Left lung (tissue), 10 donors: ENCODE results near the gene CXCL10. TPM values are rescaled to one million over a fixed set of nuclear protein-coding genes. Genes with fewer than 3 reads are reported as not detected.

Source experiments
- ATAC-seq: fragments of 200-7000 bp; cut with Tn5 transposase; one replicate; pipeline ENCODE4 v1.9.1; 2020; ENCODE audit warnings: moderate library complexity
- DNase-seq, 4 donors: peaks; one replicate each; pipeline ENCODE4 v3.0.0-alpha.2; 2013 to 2020
- H3K27ac ChIP-seq, 2 donors: fragments of 200-600 bp; sonication (generic) in 1 of 2; one replicate each; pipeline versions ENCODE4 v1.5.0 to v1.8.0; 2020 to 2021
- H3K27me3 ChIP-seq, 2 donors: fragments of 200-600 bp; sonication (generic) in 1 of 2; one replicate each; pipeline versions ENCODE4 v1.5.0 to v1.8.0; 2020 to 2021
- H3K36me3 ChIP-seq, 2 donors: fragments of 200-600 bp; sonication (generic) in 1 of 2; one replicate each; pipeline versions ENCODE4 v1.5.0 to v1.8.0; 2020 to 2021
- H3K4me1 ChIP-seq, 2 donors: fragments of 200-600 bp; one replicate each; pipeline ENCODE4 v1.8.0; 2021
- H3K4me3 ChIP-seq, 2 donors: fragments of 200-600 bp; sonication (generic) in 1 of 2; one replicate each; pipeline versions ENCODE4 v1.5.0 to v1.8.0; 2020 to 2021; ENCODE audit warnings: mild to moderate bottlenecking in 1 of 2
- H3K9me3 ChIP-seq, 2 donors: fragments of 200-600 bp; sonication (generic) in 1 of 2; one replicate each; pipeline versions ENCODE4 v1.5.0 to v1.8.0; 2020 to 2021
- CTCF ChIP-seq, 2 donors: fragments of 200-600 bp; sonication (generic) in 1 of 2; IDR thresholded peaks; one replicate each; pipeline versions ENCODE4 v1.5.0 to v1.8.0; 2021; ENCODE audit warnings: antibody characterized with exemption in 2 of 2
- intact Hi-C, 2 donors: fragments of 100-400 bp; cut with DNase I; formaldehyde crosslinking; loops; one replicate each; pipeline versions ENCODE4 v1.11.2 to v1.14.2; 2022
- polyA plus RNA-seq, 6 donors: library from polyadenylated mRNA; unstranded; fragments of 120-200 nt; gene quantifications; one replicate each; pipeline ENCODE4 v1.2.1, GENCODE V29; 2013; ENCODE audit not compliant: insufficient read length in 6 of 6
- total RNA-seq, 2 donors: library from RNA; stranded (reverse); fragmentation: NEBNext Ultra II Directional; extraction: Animal tissue kit (Norgen Biotek cat#: 25700); gene quantifications; one replicate each; pipeline ENCODE4 v1.2.1, GENCODE V29; 2021
- donor health status: DM: no; HTN: yes; CAD: no.
- donor health status: DM: no; HTN: no; CAD: no.

CXCL10 gene
- total and polyA plus RNA-seq, 8 donors = 0.94 to 31.6 (median 2.1) TPM

- no peaks in the 10 kb centered on the region for H3K9me3 ChIP-seq
- TF ChIP-seq CTCF (IDR thresholded peaks at IDR 0.05) = no peak
- H3K36me3 ChIP-seq = no peaks in the 10 kb centered on the region
- ATAC-seq (no peak), DNase-seq (no peak)
- H3K4me1 ChIP-seq = peaks cover 10 to 19% of the 10 kb centered on the region in 2 donors
- peaks cover 0 to 8% of the 10 kb centered on the region in 2 donors for H3K27me3 ChIP-seq
- H3K4me3 ChIP-seq = no peak overlapping the region
- intact Hi-C loops = loop anchor here in 1 of 2 donors (5.0 kb wide), 1 partner anchor 75 kb away; no protein-coding TSS in a partner anchor
- H3K27ac ChIP-seq = no peak overlapping the region
Observed at GRCh38 chr4:75992462-75992861, 30.8 kb downstream of the CXCL10 start.

- no peak for TF ChIP-seq CTCF (IDR thresholded peaks at IDR 0.05)
- Histone ChIP-seq H3K4me3 (peak overlapping the region; percentile 77 to 78), H3K27ac (peak overlapping the region; percentile 33 to 71), H3K4me1 (peaks cover 10 to 19% of the 10 kb centered on the region in 2 donors), H3K36me3 (no peaks in the 10 kb centered on the region), H3K9me3 (no peaks in the 10 kb centered on the region), H3K27me3 (peaks cover 0 to 8% of the 10 kb centered on the region in 2 donors)
- peak; percentile 15 for ATAC-seq
- intact Hi-C loops = loop anchor here in 1 of 2 donors (5.0 kb wide), 1 partner anchor 77 kb away; no protein-coding TSS in a partner anchor
- DNase-seq = no peak
Observed at GRCh38 chr4:75989846-75990528, 33.3 kb downstream of the CXCL10 start.

DNA sequence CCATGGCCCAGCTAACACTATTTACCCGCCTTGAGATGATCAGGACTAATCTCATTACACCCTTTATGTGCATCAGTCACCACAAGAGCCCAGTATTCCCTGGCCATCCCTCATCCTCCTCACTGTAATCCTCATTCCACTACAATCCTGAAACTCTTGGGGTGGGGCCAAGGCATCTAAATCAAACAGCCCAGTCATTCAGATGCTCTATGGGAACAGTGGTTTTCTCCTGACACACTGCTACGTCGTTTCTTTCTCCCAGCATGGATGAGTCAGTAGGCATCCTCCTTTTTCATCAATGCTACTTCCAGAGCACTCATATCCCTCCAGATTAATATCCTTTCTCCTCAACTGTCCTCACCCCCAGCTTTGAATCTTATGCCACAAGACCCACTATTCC lies 38.2 kb downstream of the CXCL10 start:
- no peaks in the 10 kb centered on the region for H3K9me3 ChIP-seq
- TF ChIP-seq CTCF (IDR thresholded peaks at IDR 0.05) = no peak
- ATAC-seq (no peak), DNase-seq (no peak)
- H3K4me3 ChIP-seq = no peak overlapping the region
- no peak overlapping the region for H3K27ac ChIP-seq
- no peaks in the 10 kb centered on the region for H3K27me3 ChIP-seq
- intact Hi-C loops = no loop called here
- peaks cover 10 to 16% of the 10 kb centered on the region in 2 donors for H3K4me1 ChIP-seq
- peaks cover 0 to 19% of the 10 kb centered on the region in 2 donors for H3K36me3 ChIP-seq

DNA sequence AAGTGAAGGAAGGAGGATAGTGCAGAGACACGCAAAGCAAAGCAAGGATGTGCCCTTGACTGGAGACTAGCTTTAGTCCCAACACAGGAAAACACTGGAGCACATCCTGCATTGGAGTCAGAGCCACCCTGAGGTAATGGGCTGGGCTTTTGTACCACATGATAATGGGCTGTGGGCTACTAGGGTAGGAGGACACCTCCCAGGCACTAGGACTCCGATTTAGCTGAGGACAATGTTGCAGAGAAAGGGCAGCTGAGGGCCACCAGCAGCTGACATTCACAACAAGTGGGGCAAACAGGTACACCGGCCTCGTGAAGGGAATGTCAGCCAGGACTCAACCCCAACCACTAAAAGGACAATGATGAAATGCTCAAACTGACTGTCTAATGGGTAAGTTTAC lies 42.7 kb downstream of the CXCL10 start:
- Histone ChIP-seq H3K27ac (no peak overlapping the region), H3K36me3 (peaks cover 0 to 64% of the 10 kb centered on the region in 2 donors), H3K27me3 (no peaks in the 10 kb centered on the region), H3K9me3 (peaks cover 0 to 4% of the 10 kb centered on the region in 2 donors), H3K4me3 (no peak overlapping the region), H3K4me1 (no peaks in the 10 kb centered on the region)
- intact Hi-C loops = no loop called here
- DNase-seq (no peak), ATAC-seq (no peak)
- TF ChIP-seq CTCF (IDR thresholded peaks at IDR 0.05) = no peak

DNA sequence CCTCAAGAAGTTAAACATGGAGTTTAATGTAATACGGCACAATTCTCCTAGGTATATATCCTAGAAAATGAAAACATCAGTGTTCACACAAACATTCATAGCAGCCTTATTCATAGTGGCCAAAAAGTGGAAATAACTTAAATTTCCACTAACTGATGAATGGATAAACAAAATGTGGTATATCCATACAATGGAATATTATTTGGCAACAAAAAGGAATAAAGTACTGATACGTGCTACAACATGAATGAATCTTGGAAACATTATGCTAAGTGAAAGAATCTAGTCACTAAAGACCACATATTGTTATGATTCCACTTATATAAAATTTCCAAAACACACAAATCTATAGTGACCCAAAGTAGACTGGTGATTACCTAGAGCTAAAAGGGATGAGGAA lies 47.1 kb downstream of the CXCL10 start:
- Histone ChIP-seq H3K4me1 (no peaks in the 10 kb centered on the region), H3K27ac (no peak overlapping the region), H3K36me3 (peaks cover 4 to 100% of the 10 kb centered on the region in 2 donors), H3K9me3 (peaks cover 0 to 4% of the 10 kb centered on the region in 2 donors), H3K4me3 (no peak overlapping the region), H3K27me3 (no peaks in the 10 kb centered on the region)
- intact Hi-C loops = no loop called here
- no peak for TF ChIP-seq CTCF (IDR thresholded peaks at IDR 0.05)
- ATAC-seq = no peak
- no peak for DNase-seq
